Gastroesophageal sphincter (tissue), 4 donors: Measurements from ENCODE around the gene SNRNP70. TPM values are rescaled to one million over a fixed set of nuclear protein-coding genes. Genes with fewer than 3 reads are reported as not detected.
A peak's percentile ranks its signal among the peaks of the same experiment; 100 is the strongest.

ENCODE experiments used
- ATAC-seq: fragments of 150-250 bp; one replicate; pipeline ENCODE4 v1.9.1; 2016; ENCODE audit warnings: mild to moderate bottlenecking, moderate library complexity
- H3K27ac ChIP-seq, 4 donors: fragments of 200-600 bp; sonication (generic) in 3 of 4; 1 replicate in 3 of 4; 2 replicates in 1 of 4; pipeline ENCODE4 v1.5.1; 2016 to 2019
- H3K27me3 ChIP-seq: fragments of 200-600 bp; sonication (generic); one replicate; pipeline ENCODE4 v1.5.1; 2019
- H3K36me3 ChIP-seq, 2 donors: fragments of 200-600 bp; sonication (generic); one replicate each; pipeline ENCODE4 v1.5.1; 2019; ENCODE audit warnings: control low read depth in 1 of 2
- H3K4me1 ChIP-seq, 3 donors: fragments of 200-600 bp; sonication (generic); 1 replicate in 2 of 3; 2 replicates in 1 of 3; pipeline ENCODE4 v1.5.1; 2016 to 2019; ENCODE audit warnings: control low read depth in 2 of 3
- H3K4me3 ChIP-seq, 2 donors: fragments of 200-600 bp; sonication (generic); one replicate each; pipeline ENCODE4 v1.5.1; 2019; ENCODE audit warnings: mild to moderate bottlenecking in 1 of 2, moderate library complexity in 1 of 2
- H3K9me3 ChIP-seq, 3 donors: fragments of 200-600 bp; sonication (generic); one replicate each; pipeline ENCODE4 v1.5.1; 2017 to 2019; ENCODE audit warnings: control low read depth in 2 of 3
- EP300 ChIP-seq: sonication (generic); formaldehyde crosslinking; IDR thresholded peaks from one replicate; pipeline ENCODE4 v1.6.1; 2017; ENCODE audit warnings: antibody characterized with exemption, mild to moderate bottlenecking
- POLR2A ChIP-seq, 2 donors: fragments of 450-650 bp; IDR thresholded peaks; one replicate each; pipeline ENCODE4 v1.6.1; 2017; ENCODE audit warnings: antibody characterized with exemption in 2 of 2, mild to moderate bottlenecking in 2 of 2, moderate library complexity in 1 of 2
- POLR2AphosphoS5 ChIP-seq: sonication (generic); formaldehyde crosslinking; IDR thresholded peaks from one replicate; pipeline ENCODE4 v1.6.1; 2017; ENCODE audit warnings: antibody characterized with exemption
- WGBS, 2 donors: methylation state at CpG; one replicate each; pipeline ENCODE4 v1.1.5; 2018; ENCODE audit warnings: low coverage in 1 of 2; 5-methylcytosine and 5-hydroxymethylcytosine counted together
- total RNA-seq, 4 donors: library from RNA; depleted of rRNA; stranded (reverse); fragments of >200 nt; gene quantifications; one replicate each; pipeline ENCODE4 v1.1.0, GENCODE V29; 2016
- TF ChIP-seq, protein P1 (sequence below), 4 experiments: fragments of 200-600 bp in 2 of 4; fragments of 450-650 bp in 2 of 4; sonication (generic) in 1 of 4; IDR thresholded peaks; one replicate each; pipeline ENCODE4 v1.5.1; 2017 to 2019; ENCODE audit warnings: antibody characterized with exemption in 4 of 4, mild to moderate bottlenecking in 2 of 4, moderate library complexity in 2 of 4

Gene SNRNP70
- total RNA-seq, 4 donors from 2014 or later = 77.4 to 323 (median 192) TPM

GRCh38 chr19:49091391-49092038 is 6.3 kb downstream of the SNRNP70 start:
- Histone ChIP-seq H3K36me3 (peaks cover 0 to 94% of the 10 kb centered on the region in 2 donors), H3K9me3 (no peaks in the 10 kb centered on the region), H3K4me1 (peaks cover 1 to 57% (median 12%) of the 10 kb centered on the region in 3 donors), H3K27ac (no peak overlapping the region), H3K4me3 (no peak overlapping the region), H3K27me3 (no peaks in the 10 kb centered on the region)
- no peak for TF ChIP-seq EP300
- no peak for TF ChIP-seq POLR2A (IDR thresholded peaks at IDR 0.05)
- TF ChIP-seq, protein P1, sequence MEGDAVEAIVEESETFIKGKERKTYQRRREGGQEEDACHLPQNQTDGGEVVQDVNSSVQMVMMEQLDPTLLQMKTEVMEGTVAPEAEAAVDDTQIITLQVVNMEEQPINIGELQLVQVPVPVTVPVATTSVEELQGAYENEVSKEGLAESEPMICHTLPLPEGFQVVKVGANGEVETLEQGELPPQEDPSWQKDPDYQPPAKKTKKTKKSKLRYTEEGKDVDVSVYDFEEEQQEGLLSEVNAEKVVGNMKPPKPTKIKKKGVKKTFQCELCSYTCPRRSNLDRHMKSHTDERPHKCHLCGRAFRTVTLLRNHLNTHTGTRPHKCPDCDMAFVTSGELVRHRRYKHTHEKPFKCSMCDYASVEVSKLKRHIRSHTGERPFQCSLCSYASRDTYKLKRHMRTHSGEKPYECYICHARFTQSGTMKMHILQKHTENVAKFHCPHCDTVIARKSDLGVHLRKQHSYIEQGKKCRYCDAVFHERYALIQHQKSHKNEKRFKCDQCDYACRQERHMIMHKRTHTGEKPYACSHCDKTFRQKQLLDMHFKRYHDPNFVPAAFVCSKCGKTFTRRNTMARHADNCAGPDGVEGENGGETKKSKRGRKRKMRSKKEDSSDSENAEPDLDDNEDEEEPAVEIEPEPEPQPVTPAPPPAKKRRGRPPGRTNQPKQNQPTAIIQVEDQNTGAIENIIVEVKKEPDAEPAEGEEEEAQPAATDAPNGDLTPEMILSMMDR (IDR thresholded peaks at IDR 0.05) = no peak
- TF ChIP-seq POLR2AphosphoS5 = no peak
- ATAC-seq = no peak
- WGBS, 2 donors = 87 to 90% methylated on average over 10 to 17 of the region's 17 CpGs

DNA sequence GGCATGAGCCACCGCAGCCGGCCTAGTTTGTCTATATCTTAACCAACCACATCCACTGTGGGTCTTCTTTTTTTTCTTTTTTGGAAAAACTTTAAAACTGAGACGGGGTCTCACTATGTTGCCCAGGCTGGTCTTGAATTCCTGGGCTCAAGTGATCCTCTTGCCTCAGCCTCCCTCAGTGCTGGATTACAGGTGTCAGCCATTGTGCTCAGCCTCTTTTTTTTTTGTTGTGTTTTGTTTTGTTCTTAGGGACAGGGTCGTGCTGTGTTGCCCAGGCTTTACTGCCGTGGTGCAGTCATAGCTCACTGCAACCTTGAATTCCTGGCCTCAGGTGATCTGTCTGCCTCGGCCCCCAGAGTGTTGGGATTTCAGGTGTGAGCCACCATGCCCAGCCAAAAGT is 7.4 kb downstream of the SNRNP70 start:
- no peak for ATAC-seq
- Histone ChIP-seq H3K9me3 (no peaks in the 10 kb centered on the region), H3K4me3 (no peak overlapping the region), H3K27ac (no peak overlapping the region), H3K36me3 (peaks cover 0 to 99% of the 10 kb centered on the region in 2 donors), H3K27me3 (no peaks in the 10 kb centered on the region), H3K4me1 (peaks cover 0 to 48% (median under 1%) of the 10 kb centered on the region in 3 donors)
- WGBS, 2 donors = 82 to 84% methylated on average over 4 to 6 of the region's 6 CpGs
- TF ChIP-seq POLR2AphosphoS5 (no peak), POLR2A (IDR thresholded peaks at IDR 0.05) (no peak), EP300 (no peak)
- TF ChIP-seq, protein P1 (IDR thresholded peaks at IDR 0.05) = no peak

DNA sequence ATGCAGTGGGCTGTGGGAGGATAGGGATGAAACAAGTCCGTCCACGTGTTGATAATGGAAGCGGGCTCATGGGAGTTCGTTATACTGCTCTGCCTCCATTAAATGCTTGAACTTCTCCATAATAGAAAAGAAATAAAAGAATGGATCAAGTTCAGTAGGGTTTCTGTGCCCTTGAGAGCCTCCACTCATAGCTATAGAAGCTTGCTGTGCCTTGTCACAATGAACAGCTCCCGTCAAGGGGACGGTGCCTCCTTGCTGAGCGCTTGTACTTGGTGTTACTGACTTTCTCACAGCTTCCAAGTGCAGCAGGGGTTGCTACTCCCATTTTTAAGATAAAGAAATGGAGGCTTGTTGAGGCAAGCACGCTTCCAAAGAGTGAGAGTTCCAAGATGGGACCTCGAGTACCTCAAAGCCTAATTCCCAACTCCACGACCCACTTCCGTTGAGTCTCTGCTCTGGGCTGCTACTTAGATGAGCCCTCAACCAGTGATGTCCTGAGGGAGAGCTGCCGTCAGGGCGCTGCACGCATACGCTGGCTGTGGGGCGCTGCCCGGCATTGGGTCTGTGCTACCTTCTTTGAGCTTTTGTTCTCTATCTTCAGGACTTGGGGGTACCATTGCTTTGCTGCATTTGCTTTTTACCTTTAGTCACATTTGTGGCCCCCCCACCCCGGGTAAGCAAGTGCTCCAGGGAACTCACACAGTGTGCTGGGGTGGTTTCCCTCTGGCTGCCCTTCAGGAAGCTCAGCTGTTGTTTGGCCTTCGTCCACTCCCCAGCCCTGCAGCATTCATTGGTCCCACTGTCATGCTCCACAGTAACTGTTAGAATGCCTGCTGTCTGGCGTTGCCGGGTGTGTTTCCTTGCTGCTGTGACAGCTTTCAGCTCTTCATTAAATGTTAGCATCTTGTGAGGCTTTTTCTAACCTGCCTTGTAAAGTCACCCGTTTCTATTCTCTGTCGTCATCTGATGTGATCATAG is 9.5 kb downstream of the SNRNP70 start:
- Histone ChIP-seq H3K27me3 (no peaks in the 10 kb centered on the region), H3K4me1 (peaks cover 0 to 46% (median 0%) of the 10 kb centered on the region in 3 donors), H3K9me3 (no peaks in the 10 kb centered on the region), H3K36me3 (peaks cover 0 to 99% of the 10 kb centered on the region in 2 donors), H3K4me3 (no peak overlapping the region), H3K27ac (peak overlapping the region in 1 of 4 donors; percentile 20)
- WGBS, 2 donors = 49 to 53% methylated on average over 10 to 22 of the region's 23 CpGs
- no peak for ATAC-seq
- TF ChIP-seq, protein P1 (IDR thresholded peaks at IDR 0.05) = no peak
- TF ChIP-seq POLR2AphosphoS5 (no peak), POLR2A (IDR thresholded peaks at IDR 0.05) (no peak), EP300 (no peak)

DNA sequence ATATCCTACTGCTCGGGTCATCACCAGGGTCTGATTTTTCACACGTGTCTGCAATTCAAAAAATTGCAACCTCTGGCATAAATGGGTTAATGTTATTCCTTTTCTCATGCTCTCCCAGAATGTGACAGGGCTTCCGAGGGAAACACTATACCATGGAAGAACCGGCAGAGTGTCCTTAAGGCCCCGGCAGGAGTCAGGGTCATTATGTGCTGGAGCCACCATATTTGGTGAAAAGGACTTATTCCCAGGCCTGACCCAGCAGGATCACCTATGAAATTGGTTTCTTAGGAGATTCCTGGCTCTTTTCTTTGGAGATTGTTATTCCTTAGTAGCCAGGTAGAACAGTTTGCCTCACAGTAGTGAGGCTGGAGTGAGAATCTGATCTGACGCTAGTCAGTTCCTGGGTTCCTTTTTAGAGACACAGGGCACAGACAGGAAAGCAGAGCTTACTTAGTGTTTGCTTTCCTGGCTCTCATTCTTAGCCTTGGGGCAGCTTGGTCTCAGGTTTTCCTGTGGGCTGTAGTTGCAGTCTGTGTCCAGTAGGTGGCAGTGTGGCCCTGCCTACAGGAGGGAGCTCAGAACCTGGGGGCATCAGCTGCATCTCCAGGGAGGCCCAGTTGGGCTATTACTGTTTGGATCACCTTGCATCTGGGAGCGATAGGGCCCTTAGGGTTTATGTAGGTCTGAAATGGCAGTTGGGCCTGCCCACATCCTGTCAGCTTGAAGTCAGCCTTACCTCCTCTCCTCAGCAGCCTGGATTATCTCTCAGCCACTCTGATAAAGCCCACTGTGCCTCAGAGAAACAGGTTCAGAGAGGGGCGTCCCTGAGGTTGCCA is 12.4 kb downstream of the SNRNP70 start:
- H3K4me1 ChIP-seq = peaks cover 0 to 39% (median 0%) of the 10 kb centered on the region in 3 donors
- peak overlapping the region in 1 of 4 donors; percentile 51 for H3K27ac ChIP-seq
- WGBS, 2 donors = 27 to 54% methylated on average over 6 of the region's 8 CpGs
- peaks cover 0 to 99% of the 10 kb centered on the region in 2 donors for H3K36me3 ChIP-seq
- H3K4me3 ChIP-seq = no peak overlapping the region
- peak; percentile 80 for ATAC-seq
- no peaks in the 10 kb centered on the region for H3K27me3 ChIP-seq
- no peak for TF ChIP-seq POLR2AphosphoS5
- TF ChIP-seq, protein P1 (IDR thresholded peaks at IDR 0.05) = peak in 3 of 4 experiments; percentile 96 to 98 (median 96)
- H3K9me3 ChIP-seq = no peaks in the 10 kb centered on the region
